NCI-H1436 treated with DMSO at 0.1 percent for 48 hours (cell line): ENCODE data around the gene SHROOM3.

Experiments used
- DNase-seq: peaks from one replicate; lab custom pipeline; 2025; lab: John Stamatoyannopoulos, UW

The SHROOM3 gene

GRCh38 chr4:76821641-76822040 is 386.6 kb downstream of the SHROOM3 start:
- no peak for DNase-seq

DNA sequence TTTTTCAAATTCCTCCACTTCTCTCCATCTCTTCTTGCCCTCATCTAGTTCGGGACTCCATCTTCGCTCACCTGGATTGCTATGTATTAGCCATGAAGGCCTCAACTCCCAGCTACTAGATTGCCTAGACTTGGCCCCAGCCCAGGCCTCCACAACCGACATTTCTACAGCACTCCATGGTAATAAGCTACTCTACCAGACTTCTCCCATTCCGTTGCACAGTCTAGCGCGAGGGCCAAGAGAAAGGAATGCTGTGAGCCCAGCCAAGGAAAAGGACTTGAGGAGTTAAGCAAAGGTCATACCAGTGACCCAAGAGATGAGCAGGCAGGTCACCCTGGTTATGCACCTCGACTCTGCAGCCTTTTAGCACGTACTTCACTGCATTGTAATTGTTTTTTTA is 387.3 kb downstream of the SHROOM3 start:
- no peak for DNase-seq

- no peak for DNase-seq
These were observed 388.5 kb downstream of the SHROOM3 start for GRCh38 chr4:76823495-76823894.

GRCh38 chr4:76830612-76830963 is 395.6 kb downstream of the SHROOM3 start:
- DNase-seq, result no peak

GRCh38 chr4:76830964-76831703 is 396.1 kb downstream of the SHROOM3 start:
- DNase-seq, result no peak

DNA sequence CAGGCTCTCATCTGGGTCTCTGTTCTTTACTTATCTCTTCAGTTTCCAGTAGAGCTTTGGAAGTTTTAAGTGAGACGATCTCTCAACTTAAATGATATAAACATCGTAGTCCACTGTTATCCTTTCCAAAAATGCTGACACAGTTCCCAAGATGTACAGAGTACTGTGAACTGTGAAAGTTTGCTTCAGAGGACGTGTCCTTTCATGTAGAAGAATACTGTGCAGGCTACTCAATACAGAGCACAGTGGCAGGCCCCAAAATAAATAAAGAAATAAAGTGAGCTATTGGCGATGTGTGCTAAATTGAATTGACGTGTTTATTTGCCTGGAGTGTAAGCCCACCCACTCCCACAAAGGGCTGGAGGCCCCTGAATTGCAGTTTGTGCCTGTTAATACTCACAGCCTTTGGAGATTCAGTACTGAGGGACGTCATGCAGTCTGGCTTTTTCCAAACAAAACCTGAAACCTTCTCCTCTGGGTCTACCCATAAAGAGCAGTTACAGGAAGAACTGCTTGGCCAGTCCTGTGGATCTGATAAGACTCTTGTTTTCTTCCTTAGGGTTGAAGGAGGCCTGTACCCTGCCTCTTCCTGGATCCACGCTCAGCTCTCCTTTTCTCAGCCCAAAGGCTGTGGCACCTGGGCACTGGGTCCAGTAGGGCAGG is 396.8 kb downstream of the SHROOM3 start:
- no peak for DNase-seq
